Hippocampal formation (tissue), 2 donors: Measurements from ENCODE around the gene ZDHHC5.

Source experiments
- DNase-seq, 2 donors: peaks; one replicate each; lab custom pipeline; 2025; lab: John Stamatoyannopoulos, UW

ZDHHC5 gene, protein sequence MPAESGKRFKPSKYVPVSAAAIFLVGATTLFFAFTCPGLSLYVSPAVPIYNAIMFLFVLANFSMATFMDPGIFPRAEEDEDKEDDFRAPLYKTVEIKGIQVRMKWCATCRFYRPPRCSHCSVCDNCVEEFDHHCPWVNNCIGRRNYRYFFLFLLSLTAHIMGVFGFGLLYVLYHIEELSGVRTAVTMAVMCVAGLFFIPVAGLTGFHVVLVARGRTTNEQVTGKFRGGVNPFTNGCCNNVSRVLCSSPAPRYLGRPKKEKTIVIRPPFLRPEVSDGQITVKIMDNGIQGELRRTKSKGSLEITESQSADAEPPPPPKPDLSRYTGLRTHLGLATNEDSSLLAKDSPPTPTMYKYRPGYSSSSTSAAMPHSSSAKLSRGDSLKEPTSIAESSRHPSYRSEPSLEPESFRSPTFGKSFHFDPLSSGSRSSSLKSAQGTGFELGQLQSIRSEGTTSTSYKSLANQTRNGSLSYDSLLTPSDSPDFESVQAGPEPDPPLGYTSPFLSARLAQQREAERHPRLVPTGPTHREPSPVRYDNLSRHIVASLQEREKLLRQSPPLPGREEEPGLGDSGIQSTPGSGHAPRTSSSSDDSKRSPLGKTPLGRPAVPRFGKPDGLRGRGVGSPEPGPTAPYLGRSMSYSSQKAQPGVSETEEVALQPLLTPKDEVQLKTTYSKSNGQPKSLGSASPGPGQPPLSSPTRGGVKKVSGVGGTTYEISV

DNA sequence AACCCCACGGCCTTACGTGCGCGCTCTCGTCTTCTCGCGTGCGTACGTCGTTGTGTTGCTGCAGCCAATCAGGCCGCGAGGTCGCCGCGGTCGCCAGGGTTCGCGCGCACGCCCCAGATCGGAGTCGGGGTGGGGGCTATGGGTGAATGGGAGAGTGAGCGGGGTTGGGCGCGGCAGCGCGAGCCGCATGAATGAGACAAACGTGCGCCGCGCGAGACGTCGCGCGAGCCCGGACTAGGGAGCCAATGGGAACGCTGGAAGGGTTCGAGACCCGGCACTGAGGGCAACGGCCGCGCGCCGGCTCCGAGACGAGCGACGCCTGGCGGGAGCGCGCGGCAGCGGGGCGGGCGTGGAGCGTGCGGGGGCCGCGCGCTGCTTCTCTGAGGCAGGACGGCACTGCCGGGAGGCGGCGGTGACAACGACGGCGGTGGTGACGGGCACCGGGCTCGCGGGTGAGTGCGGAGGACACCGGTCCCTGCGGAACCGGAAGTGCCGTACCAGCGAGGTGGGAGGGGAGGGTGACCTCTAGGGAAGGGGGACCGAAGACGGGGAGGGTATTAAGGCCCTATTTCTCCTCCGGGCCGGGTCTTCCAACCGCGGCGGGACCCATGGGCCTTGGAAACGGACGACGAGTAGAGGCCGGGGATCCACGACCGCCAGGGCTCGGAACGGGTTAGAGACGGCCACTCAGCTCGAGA lies at the start of gene ZDHHC5:
TSS of gene ZDHHC5 (plus strand) at position 379 of the 698 bp plus-strand sequence. CDS start 4,977 bp downstream, outside the sequence.
- peak; percentile 98 to 99 for DNase-seq

DNA sequence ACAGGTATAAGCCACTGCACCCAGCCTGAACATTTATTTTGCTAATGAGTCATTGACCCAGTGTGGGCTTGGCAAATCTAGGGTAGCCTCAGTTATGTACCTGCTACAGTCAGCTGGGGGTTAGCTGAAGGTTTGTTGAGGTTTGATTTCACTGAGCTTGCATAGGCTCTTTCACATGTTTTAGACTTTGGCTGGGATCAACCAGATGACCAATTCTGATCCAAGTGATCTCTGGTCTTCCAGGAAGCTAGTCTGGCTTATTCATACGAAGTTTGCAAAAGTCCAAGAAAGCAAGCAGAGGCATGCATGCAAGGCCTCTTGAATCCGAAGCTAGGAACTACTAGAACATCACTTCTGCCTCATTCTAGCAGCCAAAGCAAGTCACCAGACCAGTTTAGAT lies 49.5 kb upstream of the ZDHHC5 start:
- DNase-seq: no peak

DNA sequence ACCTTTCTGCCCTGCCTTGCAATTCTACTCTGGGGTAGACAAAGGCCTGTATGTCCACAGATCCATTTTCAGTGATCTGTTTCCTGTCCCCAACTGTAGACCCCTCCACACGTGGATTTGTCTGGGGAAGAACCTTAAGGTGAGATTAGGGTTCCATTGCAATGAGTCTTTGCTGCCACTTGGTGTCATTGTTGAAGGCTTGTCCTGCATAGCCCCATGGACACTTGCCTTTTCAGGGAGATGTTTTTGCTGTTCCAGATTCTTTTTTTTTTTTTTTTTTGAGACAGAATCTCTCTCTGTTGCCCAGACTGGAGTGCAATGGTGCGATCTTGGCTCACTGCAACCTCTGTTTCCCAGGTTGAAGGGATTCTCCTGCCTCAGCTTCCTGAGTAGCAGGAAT lies 48.6 kb upstream of the ZDHHC5 start:
- no peak for DNase-seq

DNA sequence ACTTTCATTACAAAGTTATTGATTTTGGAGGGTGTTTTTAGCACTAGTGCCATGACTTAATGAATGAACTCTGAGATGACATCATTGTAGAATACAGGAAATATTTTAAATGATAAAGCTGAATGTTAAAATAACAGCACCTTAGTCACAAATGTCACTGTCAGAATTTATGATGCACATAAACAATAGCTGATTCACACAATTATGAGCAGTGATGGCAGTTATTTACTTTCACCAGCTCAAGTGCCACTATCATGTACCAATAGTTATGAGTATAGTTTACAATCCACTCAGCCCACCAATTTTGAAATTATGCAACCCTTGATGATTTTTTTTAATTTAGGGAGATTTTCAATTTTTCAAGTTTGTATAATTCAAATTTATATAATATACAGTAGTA lies 47.4 kb upstream of the ZDHHC5 start:
- no peak for DNase-seq

DNA sequence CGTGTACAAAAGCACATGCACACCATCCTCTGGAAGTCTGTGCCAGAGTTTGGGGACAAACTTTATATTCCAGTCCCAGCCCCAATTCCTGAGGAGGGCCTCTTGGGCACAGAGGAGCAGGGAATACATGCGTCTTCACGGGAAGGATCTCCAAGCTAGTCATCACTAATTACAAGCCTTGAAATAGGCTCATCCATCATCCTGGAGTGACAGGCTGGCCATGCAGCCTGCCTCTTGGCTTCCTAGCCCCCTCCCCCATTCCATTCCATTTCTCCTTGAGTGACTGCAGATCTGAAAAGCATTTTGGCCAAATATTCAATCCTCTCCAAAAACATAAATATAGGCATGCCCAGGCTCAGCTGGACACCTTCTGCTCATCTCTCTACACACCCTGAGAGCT lies 45.7 kb upstream of the ZDHHC5 start:
- no peak for DNase-seq

DNA sequence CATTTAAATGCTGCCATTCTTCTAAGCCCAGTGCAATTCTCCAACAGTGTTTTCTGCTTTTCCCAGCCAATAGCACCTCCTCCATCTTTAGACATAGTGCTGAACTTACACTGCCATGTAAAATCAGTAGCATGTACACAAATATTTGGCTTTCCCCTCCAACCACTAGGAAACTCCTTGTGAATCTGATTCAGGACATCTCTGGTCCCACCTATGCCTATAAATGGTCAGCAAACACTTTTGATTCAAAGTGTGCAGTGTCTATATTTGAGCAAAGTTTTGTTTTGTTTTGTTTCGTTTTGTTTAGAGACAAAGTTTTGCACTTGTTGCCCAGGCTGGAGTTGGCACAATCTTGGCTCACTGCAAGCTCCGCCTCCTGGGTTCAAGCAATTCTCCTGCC lies 43.0 kb upstream of the ZDHHC5 start:
- no peak for DNase-seq

DNA sequence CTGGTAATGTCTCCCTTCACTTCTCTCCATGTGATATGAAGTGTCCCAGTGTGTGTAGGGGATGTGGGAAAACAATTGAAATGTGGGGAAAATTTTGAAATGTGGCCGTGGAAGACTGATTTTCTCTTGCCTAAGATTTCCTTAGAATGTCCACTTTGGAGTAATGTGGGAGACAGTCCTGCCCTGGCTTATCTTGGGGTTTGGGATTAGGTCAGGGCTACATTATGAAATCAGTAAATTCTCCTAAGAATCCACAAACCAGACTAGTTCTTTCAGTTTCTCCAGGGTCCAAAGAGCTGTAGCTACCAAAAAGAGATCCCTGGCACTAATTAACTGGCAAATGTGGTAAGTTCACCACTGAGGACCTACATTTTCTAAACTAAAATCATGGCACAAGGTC lies 41.0 kb upstream of the ZDHHC5 start:
- DNase-seq: no peak

DNA sequence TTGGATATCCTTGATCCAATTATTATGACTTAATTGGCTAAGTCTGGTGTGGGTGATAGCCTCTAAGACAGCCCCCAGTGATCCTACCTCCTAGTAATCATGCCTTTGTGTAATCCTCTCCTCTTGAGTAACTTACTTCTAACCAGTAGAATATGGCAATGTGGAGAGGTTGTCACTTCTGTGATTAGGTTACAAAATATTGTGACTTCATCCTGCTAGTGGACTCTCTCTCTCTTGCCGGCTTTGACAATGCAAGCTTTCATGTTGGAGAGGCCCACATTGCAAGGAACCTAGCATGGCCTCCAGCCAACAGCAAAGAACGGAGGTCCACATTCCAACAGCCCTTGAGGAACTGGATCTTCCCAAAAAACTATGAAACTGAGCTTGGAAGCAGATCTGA lies 37.7 kb upstream of the ZDHHC5 start:
- DNase-seq: no peak

DNA sequence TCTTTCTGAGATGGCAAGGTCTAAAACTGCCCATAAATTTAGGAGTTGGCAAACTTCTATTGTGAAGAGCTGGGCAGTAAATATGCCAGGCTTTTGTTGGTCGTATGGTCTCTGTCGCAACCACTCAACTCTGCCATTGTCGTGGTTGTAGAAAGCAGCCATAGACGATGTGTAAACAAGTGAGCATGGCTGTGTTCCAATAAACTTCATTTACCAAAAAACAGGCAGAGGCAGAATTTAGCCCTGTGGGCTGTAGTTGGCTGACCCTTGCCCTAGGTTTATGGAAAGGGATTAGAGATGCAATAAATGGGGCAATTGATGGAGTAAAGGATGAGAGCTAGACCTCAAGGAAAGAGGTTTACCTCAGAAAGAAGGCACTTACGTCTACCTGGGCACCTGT lies 35.8 kb upstream of the ZDHHC5 start:
- DNase-seq: no peak

DNA sequence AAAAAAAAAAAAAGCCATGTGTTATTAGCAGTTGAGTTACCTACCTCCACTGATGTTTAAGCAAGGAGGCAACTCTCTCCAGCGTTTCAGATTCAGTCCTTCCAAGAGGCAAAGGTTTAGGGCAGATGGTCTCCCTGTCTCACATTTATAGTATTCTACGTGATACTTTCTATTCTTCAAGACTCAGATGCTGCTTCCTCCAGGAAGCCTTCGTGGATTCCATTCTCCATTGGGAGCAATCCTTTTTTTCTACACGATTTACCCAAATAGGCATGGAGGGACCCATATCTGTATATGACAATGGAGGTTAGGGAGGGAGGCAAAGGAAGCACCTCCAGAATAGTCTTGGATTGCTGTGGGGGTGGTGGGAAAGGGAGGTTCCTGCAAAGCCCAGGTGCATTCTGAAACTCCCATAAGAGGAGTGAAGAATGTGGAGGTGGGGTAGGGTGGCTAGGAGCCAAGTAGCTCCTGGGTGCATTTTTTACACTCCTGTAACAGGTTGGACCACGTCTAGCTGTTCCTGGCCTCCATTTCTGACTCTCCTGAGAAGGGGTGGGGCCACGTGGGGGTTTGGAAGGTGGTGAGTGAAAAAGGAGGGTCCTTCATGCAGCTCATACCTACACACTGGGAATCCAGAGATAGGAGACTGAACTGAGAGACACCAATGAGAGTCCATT lies 34.4 kb upstream of the ZDHHC5 start:
- DNase-seq: no peak

DNA sequence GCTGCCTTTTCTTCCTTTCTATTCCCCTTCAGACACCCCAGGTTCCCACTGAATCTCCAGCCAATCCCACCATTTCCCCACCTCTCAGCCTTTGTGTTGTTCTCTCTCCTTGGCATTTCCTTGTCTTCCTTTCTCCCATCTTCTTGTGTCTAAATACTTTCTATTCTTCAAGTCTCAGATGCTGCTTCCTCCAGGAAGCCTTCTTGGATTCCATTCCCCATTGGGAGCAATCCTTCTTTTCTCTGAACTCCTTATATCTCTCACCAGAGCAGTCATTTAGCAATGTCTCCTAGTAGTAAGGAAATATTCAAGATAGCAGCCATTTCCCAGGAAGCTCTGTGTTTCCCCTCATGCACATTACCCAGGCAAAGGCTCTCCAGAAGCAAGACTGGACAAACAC lies 33.6 kb upstream of the ZDHHC5 start:
- no peak for DNase-seq

DNA sequence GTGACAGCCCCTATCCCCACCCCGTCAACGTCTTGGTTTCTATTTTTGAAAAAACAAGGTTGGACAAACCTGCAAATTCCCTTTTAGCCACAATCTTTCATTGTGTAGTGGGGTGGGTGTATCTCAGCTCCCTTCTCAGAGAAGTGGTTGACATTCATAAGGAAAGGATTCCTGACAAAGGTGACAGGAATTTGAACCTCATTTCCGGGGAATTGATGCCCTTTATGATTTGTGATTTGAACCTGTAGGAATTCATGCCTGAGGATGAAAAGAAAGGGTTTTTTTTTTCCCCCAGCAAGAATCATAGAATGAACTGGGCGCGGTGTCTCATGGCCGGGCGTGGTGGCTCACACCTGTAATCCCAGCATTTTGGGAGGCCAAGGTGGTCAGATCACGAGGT lies 32.7 kb upstream of the ZDHHC5 start:
- DNase-seq: no peak

DNA sequence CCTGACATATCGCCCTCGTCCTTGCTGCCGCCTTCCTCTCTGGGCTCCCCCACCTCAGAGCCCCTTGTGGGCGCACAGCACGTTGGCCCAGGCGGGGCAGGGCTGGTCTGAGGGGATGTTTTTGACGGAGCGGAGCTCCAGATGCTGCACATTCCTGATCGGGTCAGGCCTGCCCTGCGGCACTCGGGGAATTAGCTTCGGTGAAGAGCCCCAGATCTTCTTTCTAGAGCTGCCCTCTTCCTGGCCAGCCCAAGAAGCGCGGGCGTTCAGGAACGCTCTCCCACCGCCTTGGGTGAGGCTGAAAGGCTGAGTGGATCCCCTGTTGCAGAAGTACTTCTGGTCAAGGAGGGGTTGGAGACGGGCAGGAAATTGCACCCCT lies 30.3 kb upstream of the ZDHHC5 start:
- no peak for DNase-seq

DNA sequence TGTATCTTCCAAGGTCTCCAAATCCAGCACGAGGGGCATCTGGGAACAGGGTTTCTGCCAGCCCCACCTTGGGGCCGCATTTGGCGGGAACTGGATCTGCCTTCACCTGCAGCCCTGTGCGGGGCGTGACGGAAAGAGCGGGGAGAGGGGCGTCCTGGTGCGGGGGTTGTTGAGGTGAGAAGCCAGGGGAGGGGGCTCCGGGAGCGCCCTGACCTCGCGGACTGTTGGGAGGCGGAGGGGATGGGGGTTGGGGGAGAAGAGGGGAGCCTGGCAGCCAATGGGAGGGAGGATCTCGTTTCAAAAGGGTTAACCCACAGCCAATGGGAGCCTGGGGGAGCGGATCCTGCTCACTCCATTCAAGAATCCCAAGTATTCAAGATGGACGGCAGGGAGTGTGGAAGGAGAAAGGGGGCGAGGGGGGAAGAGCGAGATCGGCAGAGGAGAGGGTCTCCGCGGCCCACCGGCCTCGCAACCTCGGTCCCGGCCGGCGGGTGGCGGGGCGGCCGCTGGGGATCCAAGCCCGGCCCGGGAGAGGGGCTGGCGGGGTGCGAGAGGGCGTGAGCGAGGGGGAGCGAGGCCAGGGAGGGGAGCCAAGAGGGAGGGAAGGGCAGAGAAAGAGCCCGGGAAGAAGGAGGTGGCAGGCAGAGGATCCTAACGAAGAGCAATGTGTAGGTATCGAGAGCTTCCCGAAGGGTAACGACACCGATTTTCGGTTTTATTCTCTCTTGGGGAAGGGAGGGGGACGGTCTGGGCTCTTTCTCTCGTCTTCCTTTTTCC lies 29.7 kb upstream of the ZDHHC5 start:
- DNase-seq: peak; percentile 48 to 66

DNA sequence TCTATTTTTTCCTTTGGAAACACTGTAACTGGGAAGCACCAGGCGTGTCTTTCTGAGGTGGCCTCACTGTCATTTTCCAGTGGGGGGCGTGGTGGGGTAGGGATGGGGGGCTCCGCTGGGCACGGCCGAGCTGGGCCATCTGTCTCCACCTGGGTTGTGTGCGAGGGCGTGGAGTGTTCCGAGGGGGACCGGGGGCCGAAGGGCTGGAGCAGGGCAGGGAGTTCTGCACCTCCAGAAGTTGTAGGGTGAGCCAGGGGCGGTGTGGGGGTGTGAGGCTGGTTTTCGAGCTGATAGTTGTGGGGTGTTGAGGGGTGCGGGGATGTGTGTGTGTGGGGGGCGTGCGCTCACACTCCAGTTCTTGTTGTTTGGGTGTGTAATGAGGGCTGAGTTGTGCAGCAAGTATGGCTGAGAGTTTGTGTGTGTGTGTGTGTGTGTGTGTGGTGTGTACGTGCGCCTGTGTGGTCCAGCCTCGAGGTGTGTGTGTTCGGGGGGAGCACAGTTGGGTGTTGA lies 29.0 kb upstream of the ZDHHC5 start:
- DNase-seq: no peak

DNA sequence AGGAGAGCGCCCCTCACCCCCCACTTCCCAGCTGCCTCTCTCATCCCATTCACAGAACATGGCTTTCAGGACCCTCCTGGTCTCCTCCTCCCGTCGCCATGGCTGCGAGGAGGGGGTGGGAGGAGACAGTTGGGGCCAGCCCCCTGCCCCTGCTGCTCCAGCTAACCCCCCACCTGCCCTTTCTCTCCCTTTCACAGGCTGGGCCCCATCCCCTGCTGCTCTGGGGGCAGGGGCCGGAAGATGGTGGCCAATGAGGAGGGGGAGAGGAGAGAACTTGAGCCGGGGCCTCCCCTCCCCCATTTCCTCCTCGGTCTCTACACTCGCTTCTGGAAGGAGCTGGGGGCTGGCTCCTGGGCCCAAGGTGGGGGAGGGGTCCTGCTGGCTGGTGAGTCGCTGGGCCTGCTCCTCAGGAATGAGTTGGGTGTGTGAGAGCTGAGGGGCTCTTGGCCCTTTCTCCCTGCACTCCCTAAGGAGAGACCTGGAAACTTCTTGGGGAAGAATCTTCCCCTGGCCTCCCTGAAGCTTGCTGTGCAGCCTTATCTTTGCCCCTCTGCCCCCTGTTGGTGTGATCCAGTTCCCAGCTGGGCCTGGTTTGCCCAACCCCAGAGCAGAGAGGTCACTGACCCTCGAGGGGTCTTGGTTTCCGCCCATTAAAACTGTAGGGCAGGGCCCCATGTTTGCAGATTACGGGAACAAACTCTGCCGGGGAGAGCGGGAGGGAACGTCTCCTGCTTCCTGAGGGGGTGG lies 28.4 kb upstream of the ZDHHC5 start:
- no peak for DNase-seq

DNA sequence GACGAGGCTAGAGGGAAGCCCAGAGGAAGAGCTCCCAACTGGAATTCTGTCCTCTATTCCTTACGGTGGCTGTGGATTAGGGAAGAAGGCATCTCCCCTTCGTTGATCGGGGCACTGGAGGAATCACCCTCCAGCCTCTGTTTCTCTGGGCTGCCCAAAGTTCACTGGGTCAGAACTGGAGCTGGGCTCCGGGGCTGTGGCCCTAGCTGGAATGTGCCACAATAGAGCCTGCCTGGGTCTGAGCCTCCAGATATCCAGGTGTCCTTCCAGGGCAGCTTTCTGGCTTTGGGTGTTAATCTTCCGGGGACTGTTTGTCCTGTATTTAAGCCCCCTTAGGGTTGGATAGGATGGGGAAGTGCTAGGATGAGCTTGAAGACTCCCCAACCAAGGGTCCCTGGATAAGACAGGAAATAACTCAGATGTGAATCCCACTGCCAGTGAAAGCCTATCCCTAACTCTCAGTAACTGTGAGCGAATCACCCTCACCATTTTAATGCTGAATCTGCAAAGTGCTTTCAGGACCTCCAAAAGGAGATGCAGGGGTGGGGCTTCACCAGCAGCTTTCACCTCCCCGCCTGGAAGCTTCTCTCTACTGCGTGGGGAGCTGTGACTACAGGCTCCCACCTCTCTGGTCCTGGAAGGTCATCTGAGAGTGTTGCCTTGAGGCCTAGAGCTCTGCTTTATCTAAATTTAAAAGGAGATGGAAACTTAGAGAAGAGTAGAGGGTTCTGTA lies 27.7 kb upstream of the ZDHHC5 start:
- DNase-seq: no peak

DNA sequence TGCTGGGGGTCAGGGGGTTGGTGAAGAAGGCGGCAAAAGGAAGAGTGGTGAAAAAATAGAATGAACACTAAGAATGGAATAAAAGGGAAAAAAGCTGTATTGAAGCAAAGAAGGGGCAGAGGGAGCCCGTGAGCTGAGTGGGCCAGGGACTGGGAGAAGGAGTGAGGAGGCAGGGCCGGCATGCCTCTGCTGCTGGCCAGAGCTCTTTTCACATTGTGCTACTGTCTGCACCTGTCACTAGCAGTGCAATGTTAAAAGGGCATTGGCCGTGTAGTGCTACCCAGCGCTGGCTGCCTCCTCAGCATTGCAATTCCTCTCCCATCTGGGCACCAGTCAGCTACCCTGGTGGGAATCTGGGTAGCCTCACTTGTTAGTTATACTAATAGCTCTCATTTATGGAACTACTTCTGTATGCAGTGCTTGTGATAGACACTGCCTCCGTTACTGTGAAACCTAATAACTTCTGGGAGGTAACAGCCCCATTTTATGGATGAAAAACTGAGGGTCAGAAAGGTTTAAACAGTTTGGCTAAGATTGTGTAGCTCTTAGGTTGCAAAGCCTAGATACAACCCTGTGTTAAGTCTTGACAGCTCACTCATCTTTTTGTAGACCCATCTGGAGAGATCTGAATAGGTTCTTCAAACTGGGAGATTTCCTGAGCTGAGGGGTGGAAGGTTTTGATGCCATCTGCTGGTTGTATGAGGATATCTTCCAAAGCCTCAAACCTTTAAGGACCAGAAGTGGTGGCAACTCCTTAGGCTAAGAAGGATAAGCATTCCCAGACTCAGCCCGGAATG lies 26.7 kb upstream of the ZDHHC5 start:
- DNase-seq: peak in 1 of 2 donors; percentile 53

DNA sequence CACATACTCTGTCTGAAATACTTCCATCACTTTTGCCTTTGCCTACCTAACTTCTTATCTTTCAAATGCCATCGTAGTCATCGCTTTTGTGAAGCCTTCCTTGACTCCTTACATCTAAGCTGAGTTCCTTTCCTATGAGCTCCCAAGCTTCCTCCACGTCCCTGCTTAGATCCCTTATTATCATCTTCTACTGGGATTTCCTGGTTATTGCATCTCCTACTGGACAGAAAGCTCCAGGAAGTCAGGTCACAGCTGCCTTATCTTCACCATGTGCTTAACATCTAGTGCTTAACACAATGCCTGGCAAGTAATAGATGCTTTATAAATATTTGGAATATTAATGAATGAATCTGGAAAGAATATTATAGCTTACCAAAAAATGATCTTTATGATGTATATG lies 24.1 kb upstream of the ZDHHC5 start:
- DNase-seq: no peak
